HEK293 (cell line): ENCODE measurements around the gene DEDD2.

Source experiments
- GLIS2 ChIP-seq: fragments of 450-650 bp; formaldehyde crosslinking; IDR thresholded peaks from 2 replicates; pipeline ENCODE4 v1.5.1; 2016; ENCODE audit warnings: missing biosample characterization, missing genetic modification characterization
- IKZF3 ChIP-seq: fragments of 450-650 bp; IDR thresholded peaks from 2 replicates; pipeline ENCODE4 v1.5.0; 2018; ENCODE audit warnings: missing biosample characterization, mild to moderate bottlenecking, missing genetic modification characterization, moderate library complexity
- KLF8 ChIP-seq: fragments of 450-650 bp; formaldehyde crosslinking; IDR thresholded peaks from 2 replicates; pipeline ENCODE4 v1.5.1; 2016; ENCODE audit warnings: missing biosample characterization, missing genetic modification characterization
- ZFHX2 ChIP-seq: fragments of 450-650 bp; formaldehyde crosslinking; conservative IDR thresholded peaks from 2 replicates; pipeline ENCODE4 v1.5.1; 2016; ENCODE audit warnings: missing biosample characterization, missing genetic modification characterization
- ZNF184 ChIP-seq: fragments of 450-650 bp; IDR thresholded peaks from 2 replicates; pipeline ENCODE4 v1.5.1; 2018; ENCODE audit warnings: missing biosample characterization, mild to moderate bottlenecking, missing genetic modification characterization
- ZNF350 ChIP-seq: fragments of 450-650 bp; formaldehyde crosslinking; IDR thresholded peaks from 2 replicates; pipeline ENCODE4 v1.5.0; 2017; ENCODE audit warnings: missing biosample characterization, mild to moderate bottlenecking, missing genetic modification characterization
- ZNF626 ChIP-seq: fragments of 450-650 bp; sonication (Bioruptor Pico); formaldehyde crosslinking; IDR thresholded peaks from 2 replicates; pipeline ENCODE4 v1.5.1; 2018; ENCODE audit warnings: missing biosample characterization, missing genetic modification characterization, inconsistent platforms
- ZNF747 ChIP-seq: fragments of 450-650 bp; formaldehyde crosslinking; IDR thresholded peaks from 2 replicates; pipeline ENCODE4 v1.5.1; 2016; ENCODE audit warnings: missing biosample characterization, missing genetic modification characterization
- TF ChIP-seq, protein P1 (sequence below): fragments of 450-650 bp; formaldehyde crosslinking; IDR thresholded peaks from 2 replicates; pipeline ENCODE4 v1.5.1; 2016; ENCODE audit warnings: missing biosample characterization, missing genetic modification characterization

DNA sequence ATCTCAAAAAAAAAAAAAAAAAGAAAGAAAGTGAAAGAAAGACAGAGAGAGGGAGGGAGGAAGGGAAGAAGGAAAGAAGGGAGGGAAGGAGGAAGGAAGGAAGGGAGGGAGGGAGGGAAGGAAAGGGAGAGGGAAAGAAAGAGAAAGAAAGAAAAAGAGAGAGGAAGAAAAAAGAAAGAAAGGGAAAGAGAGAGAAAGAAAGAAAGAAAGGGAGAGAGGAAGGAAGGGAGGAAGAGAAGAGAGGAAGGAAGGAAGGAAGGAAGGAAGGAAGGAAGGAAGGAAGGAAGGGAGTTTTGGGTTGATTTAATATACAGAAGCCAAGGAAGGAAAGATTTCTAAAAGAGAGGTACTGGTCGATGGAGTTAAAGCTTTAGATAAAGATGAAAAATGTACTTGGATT, 28.8 kb downstream of the DEDD2 start:
- TF ChIP-seq ZNF350 (tag by site-specific recombination): no peak
- TF ChIP-seq ZNF184: no peak
- TF ChIP-seq IKZF3 (tag by site-specific recombination): no peak
- no peak for TF ChIP-seq GLIS2 (tag by site-specific recombination)
- TF ChIP-seq, protein P1, sequence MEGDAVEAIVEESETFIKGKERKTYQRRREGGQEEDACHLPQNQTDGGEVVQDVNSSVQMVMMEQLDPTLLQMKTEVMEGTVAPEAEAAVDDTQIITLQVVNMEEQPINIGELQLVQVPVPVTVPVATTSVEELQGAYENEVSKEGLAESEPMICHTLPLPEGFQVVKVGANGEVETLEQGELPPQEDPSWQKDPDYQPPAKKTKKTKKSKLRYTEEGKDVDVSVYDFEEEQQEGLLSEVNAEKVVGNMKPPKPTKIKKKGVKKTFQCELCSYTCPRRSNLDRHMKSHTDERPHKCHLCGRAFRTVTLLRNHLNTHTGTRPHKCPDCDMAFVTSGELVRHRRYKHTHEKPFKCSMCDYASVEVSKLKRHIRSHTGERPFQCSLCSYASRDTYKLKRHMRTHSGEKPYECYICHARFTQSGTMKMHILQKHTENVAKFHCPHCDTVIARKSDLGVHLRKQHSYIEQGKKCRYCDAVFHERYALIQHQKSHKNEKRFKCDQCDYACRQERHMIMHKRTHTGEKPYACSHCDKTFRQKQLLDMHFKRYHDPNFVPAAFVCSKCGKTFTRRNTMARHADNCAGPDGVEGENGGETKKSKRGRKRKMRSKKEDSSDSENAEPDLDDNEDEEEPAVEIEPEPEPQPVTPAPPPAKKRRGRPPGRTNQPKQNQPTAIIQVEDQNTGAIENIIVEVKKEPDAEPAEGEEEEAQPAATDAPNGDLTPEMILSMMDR (tag by site-specific recombination): no peak
- TF ChIP-seq KLF8: no peak
- TF ChIP-seq ZFHX2 (tag by site-specific recombination): no peak
- TF ChIP-seq ZNF747 (tag by site-specific recombination): no peak
- no peak for TF ChIP-seq ZNF626 (tag by site-specific recombination)
